SU-DHL-6 (cell line): ENCODE data around the gene IRX2.

Experiments used
- H2AFZ ChIP-seq: fragments of 200-600 bp; sonication (generic); 2 replicates; pipeline ENCODE4 v1.6.1; 2014; ENCODE audit warnings: low read depth, mild to moderate bottlenecking, moderate library complexity, mixed read lengths, antibody characterized with exemption, low read length; ENCODE audit not compliant: severe bottlenecking
- H3F3A ChIP-seq: fragments of 200-600 bp; shearing (Covaris generic); 2 replicates; pipeline ENCODE4 v1.6.0; 2016; ENCODE audit warnings: antibody characterized with exemption, mild to moderate bottlenecking; ENCODE audit not compliant: insufficient read depth
- H3K27ac ChIP-seq: fragments of 200-600 bp; sonication (generic); 2 replicates; pipeline ENCODE4 v1.5.1; 2016; ENCODE audit warnings: low read depth, mild to moderate bottlenecking, low read length, moderate library complexity, mixed read lengths
- H3K27me3 ChIP-seq: fragments of 200-600 bp; sonication (generic), shearing (Covaris generic); 2 replicates; pipeline ENCODE4 v1.6.0; 2014; ENCODE audit warnings: mild to moderate bottlenecking, low read length
- H3K36me3 ChIP-seq: fragments of 200-600 bp; sonication (generic); 2 replicates; pipeline ENCODE4 v1.6.1; 2014; ENCODE audit warnings: mild to moderate bottlenecking, low read length, mixed read lengths
- H3K4me2 ChIP-seq: fragments of 300-600, 200-600 bp; shearing (Covaris generic), sonication (generic); 2 replicates; pipeline ENCODE4 v1.6.0; 2014; ENCODE audit warnings: low read length, low read depth, mild to moderate bottlenecking; ENCODE audit not compliant: poor library complexity, severe bottlenecking
- H3K4me3 ChIP-seq: fragments of 200-600 bp; sonication (generic); 2 replicates; pipeline ENCODE4 v1.5.1; 2014; ENCODE audit warnings: antibody characterized with exemption, low read length, mild to moderate bottlenecking, mixed read lengths; ENCODE audit not compliant: insufficient read depth, poor library complexity, severe bottlenecking
- H3K79me2 ChIP-seq: fragments of 200-600 bp; sonication (generic); 2 replicates; pipeline ENCODE4 v1.6.1; 2014; ENCODE audit warnings: mild to moderate bottlenecking, low read length, moderate library complexity; ENCODE audit not compliant: insufficient read depth
- H3K9ac ChIP-seq: fragments of 200-600 bp; sonication (generic); 2 replicates; pipeline ENCODE4 v1.7.0; 2014; ENCODE audit warnings: mild to moderate bottlenecking, low read length
- H3K9me2 ChIP-seq: fragments of 200-600 bp; sonication (generic); replicated peaks from 2 replicates; pipeline ENCODE4 v1.6.1; 2014; ENCODE audit warnings: low read length; ENCODE audit not compliant: insufficient read depth
- H3K9me3 ChIP-seq: fragments of 200-600 bp; sonication (generic); 2 replicates; pipeline ENCODE4 v1.6.1; 2014; ENCODE audit warnings: low read length, mixed read lengths; ENCODE audit not compliant: insufficient read depth
- H4K20me1 ChIP-seq: fragments of 200-600 bp; sonication (generic); 2 replicates; pipeline ENCODE4 v1.6.1; 2014; ENCODE audit warnings: low read depth, mild to moderate bottlenecking, antibody characterized with exemption, low read length, moderate library complexity, mixed read lengths
- CTCF ChIP-seq: fragments of 200-600 bp; sonication (generic); IDR thresholded peaks from one replicate; pipeline ENCODE4 v1.5.1; 2017; ENCODE audit warnings: antibody characterized with exemption, mild to moderate bottlenecking, low read length, moderate library complexity; ENCODE audit not compliant: insufficient read depth, poor library complexity, severe bottlenecking
- EZH2phosphoT487 ChIP-seq: fragments of 200-600 bp; sonication (generic), shearing (Covaris generic); conservative IDR thresholded peaks from 2 replicates; pipeline ENCODE4 v1.6.1; 2018; ENCODE audit warnings: mild to moderate bottlenecking, antibody characterized with exemption, low read length, moderate library complexity, mixed read lengths

Gene IRX2

GRCh38 chr5:2738156-2738699, 13.2 kb downstream of the IRX2 start:
- H3F3A ChIP-seq: no peaks in the 10 kb centered on the region
- H3K4me2 ChIP-seq: no peak overlapping the region
- H3K9me2 ChIP-seq: no peaks in the 10 kb centered on the region
- no peak overlapping the region for H3K9ac ChIP-seq
- H3K27me3 ChIP-seq: no peaks in the 10 kb centered on the region
- no peak overlapping the region for H2AFZ ChIP-seq
- H3K9me3 ChIP-seq: no peaks in the 10 kb centered on the region
- H3K4me3 ChIP-seq: no peak overlapping the region
- H3K79me2 ChIP-seq: no peaks in the 10 kb centered on the region
- no peak for TF ChIP-seq CTCF
- no peak for TF ChIP-seq EZH2phosphoT487
- no peaks in the 10 kb centered on the region for H3K36me3 ChIP-seq
- no peaks in the 10 kb centered on the region for H4K20me1 ChIP-seq
- H3K27ac ChIP-seq: no peak overlapping the region

GRCh38 chr5:2737273-2738155, 14.0 kb downstream of the IRX2 start:
- H3K27me3 ChIP-seq: no peaks in the 10 kb centered on the region
- H3K9me3 ChIP-seq: no peaks in the 10 kb centered on the region
- H2AFZ ChIP-seq: no peak overlapping the region
- no peak overlapping the region for H3K9ac ChIP-seq
- no peak overlapping the region for H3K27ac ChIP-seq
- H3K4me3 ChIP-seq: no peak overlapping the region
- no peaks in the 10 kb centered on the region for H3K9me2 ChIP-seq
- H3K79me2 ChIP-seq: no peaks in the 10 kb centered on the region
- no peaks in the 10 kb centered on the region for H3F3A ChIP-seq
- TF ChIP-seq CTCF: no peak
- TF ChIP-seq EZH2phosphoT487: no peak
- H4K20me1 ChIP-seq: no peaks in the 10 kb centered on the region
- H3K36me3 ChIP-seq: no peaks in the 10 kb centered on the region
- H3K4me2 ChIP-seq: no peak overlapping the region

- H3K79me2 ChIP-seq: no peaks in the 10 kb centered on the region
- TF ChIP-seq EZH2phosphoT487 (no peak), CTCF (no peak)
- no peak overlapping the region for H2AFZ ChIP-seq
- H3K9ac ChIP-seq: no peak overlapping the region
- no peaks in the 10 kb centered on the region for H3K9me3 ChIP-seq
- no peak overlapping the region for H3K4me3 ChIP-seq
- no peak overlapping the region for H3K4me2 ChIP-seq
- H3K27me3 ChIP-seq: no peaks in the 10 kb centered on the region
- no peaks in the 10 kb centered on the region for H3F3A ChIP-seq
- H3K36me3 ChIP-seq: no peaks in the 10 kb centered on the region
- no peaks in the 10 kb centered on the region for H3K9me2 ChIP-seq
- no peaks in the 10 kb centered on the region for H4K20me1 ChIP-seq
- no peak overlapping the region for H3K27ac ChIP-seq
These were observed 14.6 kb downstream of the IRX2 start for GRCh38 chr5:2736872-2737271.
